ENCODE results near the gene VSTM4.

DNA sequence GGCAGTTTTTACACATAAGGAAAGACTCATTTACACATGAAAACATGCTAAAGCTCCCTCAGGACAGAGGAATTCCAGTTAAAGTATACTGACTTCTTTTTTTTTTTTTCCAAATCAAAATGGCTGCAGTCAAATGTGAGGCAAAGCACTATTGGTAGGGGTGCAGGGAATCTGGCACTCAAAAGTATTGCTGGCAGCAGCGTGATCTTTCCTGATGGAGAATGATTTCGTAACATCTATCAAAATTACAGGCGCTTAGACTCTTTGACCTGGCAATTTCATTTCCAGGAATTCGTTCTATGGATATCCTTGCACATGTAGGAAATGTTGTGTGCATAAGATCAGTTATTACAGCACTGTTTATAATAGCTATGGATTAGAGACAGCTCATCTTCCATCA, 65.7 kb downstream of the VSTM4 start:
- TF ChIP-seq CREB1 (IDR thresholded peaks at IDR 0.05; ENCODE audit: low read depth) (no peak), MAX (IDR thresholded peaks at IDR 0.05) (no peak), YY1 (IDR thresholded peaks at IDR 0.05; ENCODE audit: low read depth) (no peak), TCF12 (IDR thresholded peaks at IDR 0.05; ENCODE audit: low read depth) (no peak), RAD21 (IDR thresholded peaks at IDR 0.05; ENCODE audit: low read depth) (no peak), EP300 (IDR thresholded peaks at IDR 0.05; ENCODE audit: borderline replicate concordance) (no peak)
- TF ChIP-seq, protein P1, sequence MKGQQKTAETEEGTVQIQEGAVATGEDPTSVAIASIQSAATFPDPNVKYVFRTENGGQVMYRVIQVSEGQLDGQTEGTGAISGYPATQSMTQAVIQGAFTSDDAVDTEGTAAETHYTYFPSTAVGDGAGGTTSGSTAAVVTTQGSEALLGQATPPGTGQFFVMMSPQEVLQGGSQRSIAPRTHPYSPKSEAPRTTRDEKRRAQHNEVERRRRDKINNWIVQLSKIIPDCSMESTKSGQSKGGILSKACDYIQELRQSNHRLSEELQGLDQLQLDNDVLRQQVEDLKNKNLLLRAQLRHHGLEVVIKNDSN (IDR thresholded peaks at IDR 0.05) = no peak

All from Ishikawa (cell line).